OCI-LY7 (cell line): Measurements from ENCODE around the gene SYDE1.

Source experiments
- EZH2phosphoT487 ChIP-seq: fragments of 200-600 bp; sonication (generic); IDR thresholded peaks from 2 replicates; pipeline ENCODE4 v1.6.1; 2018; ENCODE audit warnings: low read depth, borderline replicate concordance, mild to moderate bottlenecking, mixed run types, antibody characterized with exemption, low read length, moderate library complexity, mixed read lengths
- TF ChIP-seq, protein P1 (sequence below): fragments of 200-600 bp; sonication (generic); conservative IDR thresholded peaks from 2 replicates; pipeline ENCODE4 v1.5.1; 2014; ENCODE audit warnings: mild to moderate bottlenecking, antibody characterized with exemption, low read length, moderate library complexity, mixed read lengths

DNA sequence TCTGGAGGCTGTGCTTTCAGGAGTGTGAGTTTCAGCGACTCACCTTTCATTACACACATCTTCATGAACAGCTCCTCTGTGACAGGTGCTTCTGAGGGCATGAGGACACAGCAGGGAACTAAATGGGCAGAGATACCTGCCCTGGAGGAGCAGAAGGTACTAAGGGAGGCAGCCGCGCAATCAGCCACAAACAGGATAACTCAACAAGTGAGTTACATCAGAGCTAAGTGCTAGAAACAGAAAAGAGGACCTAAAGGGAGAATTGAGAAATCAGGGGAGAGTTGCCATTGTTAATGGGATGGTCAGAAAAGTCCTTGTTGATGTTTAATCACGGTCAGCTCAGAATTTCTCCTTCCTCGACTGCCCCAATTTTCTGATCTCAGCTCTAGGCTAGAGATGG lies 42.5 kb downstream of the SYDE1 start:
- TF ChIP-seq EZH2phosphoT487, result no peak
- TF ChIP-seq, protein P1, sequence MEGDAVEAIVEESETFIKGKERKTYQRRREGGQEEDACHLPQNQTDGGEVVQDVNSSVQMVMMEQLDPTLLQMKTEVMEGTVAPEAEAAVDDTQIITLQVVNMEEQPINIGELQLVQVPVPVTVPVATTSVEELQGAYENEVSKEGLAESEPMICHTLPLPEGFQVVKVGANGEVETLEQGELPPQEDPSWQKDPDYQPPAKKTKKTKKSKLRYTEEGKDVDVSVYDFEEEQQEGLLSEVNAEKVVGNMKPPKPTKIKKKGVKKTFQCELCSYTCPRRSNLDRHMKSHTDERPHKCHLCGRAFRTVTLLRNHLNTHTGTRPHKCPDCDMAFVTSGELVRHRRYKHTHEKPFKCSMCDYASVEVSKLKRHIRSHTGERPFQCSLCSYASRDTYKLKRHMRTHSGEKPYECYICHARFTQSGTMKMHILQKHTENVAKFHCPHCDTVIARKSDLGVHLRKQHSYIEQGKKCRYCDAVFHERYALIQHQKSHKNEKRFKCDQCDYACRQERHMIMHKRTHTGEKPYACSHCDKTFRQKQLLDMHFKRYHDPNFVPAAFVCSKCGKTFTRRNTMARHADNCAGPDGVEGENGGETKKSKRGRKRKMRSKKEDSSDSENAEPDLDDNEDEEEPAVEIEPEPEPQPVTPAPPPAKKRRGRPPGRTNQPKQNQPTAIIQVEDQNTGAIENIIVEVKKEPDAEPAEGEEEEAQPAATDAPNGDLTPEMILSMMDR, result no peak
